ENCODE data around the gene TEX22.
A peak's percentile ranks its signal among the peaks of the same experiment; 100 is the strongest.
"Not testable (repeated sequence)": the region's sequence is repeated elsewhere in the genome, so short reads cannot be mapped to it uniquely, and the experiment has no call there.

The TEX22 gene

GRCh38 chr14:105358140-105358846 lies 40.0 kb upstream of the TEX22 start:
- no peaks in the 10 kb centered on the region for H3K4me1 ChIP-seq (ENCODE audit: control insufficient read depth, insufficient read depth, low read length)
- no peak overlapping the region for H3K27ac ChIP-seq (ENCODE audit: extremely low read depth, low read depth, low read length)

GRCh38 chr14:105358943-105359342 lies 39.4 kb upstream of the TEX22 start:
- TF ChIP-seq ZNF600 (tag by site-specific recombination; IDR thresholded peaks at IDR 0.05) (peak; percentile 47; the same call in 1 of the 2 replicates), ZNF518A (tag by site-specific recombination; conservative IDR thresholded peaks at IDR 0.05; ENCODE audit: low read depth) (no peak)
- Histone ChIP-seq H3K27ac (ENCODE audit: extremely low read depth, low read depth, low read length) (no peak overlapping the region), H3K4me1 (ENCODE audit: control insufficient read depth, insufficient read depth, low read length) (no peaks in the 10 kb centered on the region), H3K9me3 (ENCODE audit: control insufficient read depth, insufficient read depth, low read depth, low read length) (no peaks in the 10 kb centered on the region), H3K36me3 (ENCODE audit: control insufficient read depth in 2 of 2, insufficient read depth in 1 of 2, low read length in 2 of 2) (peaks cover 0 to 20% of the 10 kb centered on the region in 2 experiments; a peak in 2 of 3 replicates), H3K4me3 (ENCODE audit: low read depth, low read length) (no peak overlapping the region)
- POLR2A ChIA-PET, result interaction anchor here (0.7 kb wide), 1 partner anchor 58 kb away, joined by 3 read pairs; no protein-coding TSS in a partner anchor
- CTCF ChIA-PET, result no interaction called here

More at GRCh38 chr14:105358140-105358846, 40.0 kb upstream of the TEX22 start:
- no peaks in the 10 kb centered on the region for H3K9me3 ChIP-seq (ENCODE audit: control insufficient read depth, insufficient read depth, low read depth, low read length)
- POLR2A ChIA-PET, result interaction anchor here (0.7 kb wide), 1 partner anchor 57 kb away, joined by 3 read pairs; no protein-coding TSS in a partner anchor
- H3K4me3 ChIP-seq (ENCODE audit: low read depth, low read length), result no peak overlapping the region
- CTCF ChIA-PET, result no interaction called here
- TF ChIP-seq ZNF223 (tag by site-specific recombination; IDR thresholded peaks at IDR 0.05) (no peak), ZNF621 (tag by site-specific recombination; IDR thresholded peaks at IDR 0.05) (no peak), ZNF558 (tag by site-specific recombination; IDR thresholded peaks at IDR 0.05) (no peak), GLIS2 (tag by site-specific recombination; IDR thresholded peaks at IDR 0.05) (no peak), ZNF600 (tag by site-specific recombination; IDR thresholded peaks at IDR 0.05) (no peak), ZNF280C (tag by site-specific recombination; IDR thresholded peaks at IDR 0.05) (no peak), ZNF26 (tag by site-specific recombination; IDR thresholded peaks at IDR 0.05) (no peak), ZSCAN5A (tag by site-specific recombination; IDR thresholded peaks at IDR 0.05) (no peak), ZNF157 (tag by site-specific recombination; IDR thresholded peaks at IDR 0.05) (no peak), ZBTB44 (tag by site-specific recombination; IDR thresholded peaks at IDR 0.05) (no peak), ZNF664 (tag by site-specific recombination; IDR thresholded peaks at IDR 0.05) (no peak)
- peaks cover 0 to 20% of the 10 kb centered on the region in 2 experiments; a peak in 2 of 3 replicates for H3K36me3 ChIP-seq (ENCODE audit: control insufficient read depth in 2 of 2, insufficient read depth in 1 of 2, low read length in 2 of 2)

GRCh38 chr14:105361412-105361811 lies 36.9 kb upstream of the TEX22 start:
- H3K36me3 ChIP-seq (ENCODE audit: control insufficient read depth in 2 of 2, insufficient read depth in 1 of 2, low read length in 2 of 2); H3K4me1 ChIP-seq (ENCODE audit: control insufficient read depth, insufficient read depth, low read length); H3K27ac ChIP-seq (ENCODE audit: extremely low read depth, low read depth, low read length); H3K4me3 ChIP-seq (ENCODE audit: low read depth, low read length); H3K9me3 ChIP-seq (ENCODE audit: control insufficient read depth, insufficient read depth, low read depth, low read length); POLR2A ChIA-PET: not testable (repeated sequence)
- CTCF ChIA-PET, result interaction anchor here (0.9 kb wide), 1 partner anchor 159 kb away, joined by 3 read pairs; no protein-coding TSS in a partner anchor
